WI38 (cell line): ENCODE results near the gene HEBP2.

ENCODE experiments used
- H3K4me3 ChIP-seq: 2 replicates; pipeline ENCODE4 v1.5.1; 2011; ENCODE audit warnings: low read depth, mild to moderate bottlenecking, control low read depth, low read length
- CTCF ChIP-seq: IDR thresholded peaks from 2 replicates; pipeline ENCODE4 v1.5.1; 2012; ENCODE audit warnings: low read depth, mild to moderate bottlenecking, control low read depth, low read length

HEBP2 gene

GRCh38 chr6:138374230-138374629 lies 29.8 kb upstream of the HEBP2 start:
- no peak for TF ChIP-seq CTCF

GRCh38 chr6:138374815-138375214 lies 29.2 kb upstream of the HEBP2 start:
- no peak overlapping the region for H3K4me3 ChIP-seq
- TF ChIP-seq CTCF = no peak

More at GRCh38 chr6:138374230-138374629, 29.8 kb upstream of the HEBP2 start:
- H3K4me3 ChIP-seq = no peak overlapping the region

- TF ChIP-seq CTCF = no peak
- H3K4me3 ChIP-seq = no peak overlapping the region
Observed at GRCh38 chr6:138377042-138377441, 27.0 kb upstream of the HEBP2 start.

GRCh38 chr6:138377844-138378243 lies 26.2 kb upstream of the HEBP2 start, which contains the start of gene SMIM28:
Gene SMIM28 (plus strand): TSS chr6:138377905. CDS start chr6:138378073, 168 bp downstream.
- no peak for TF ChIP-seq CTCF
- H3K4me3 ChIP-seq = no peak within 1 kb of the TSS

- TF ChIP-seq CTCF = no peak
- no peak overlapping the region for H3K4me3 ChIP-seq
Observed at GRCh38 chr6:138378463-138378862, 25.6 kb upstream of the HEBP2 start.

GRCh38 chr6:138382498-138383265 lies 21.3 kb upstream of the HEBP2 start:
- no peak overlapping the region for H3K4me3 ChIP-seq
- TF ChIP-seq CTCF = no peak

GRCh38 chr6:138383776-138384175 lies 20.2 kb upstream of the HEBP2 start:
- no peak overlapping the region for H3K4me3 ChIP-seq
- TF ChIP-seq CTCF = no peak
